GM18861 (cell line): ENCODE results near the gene OR10H1.
"Not testable (repeated sequence)": the region's sequence is repeated elsewhere in the genome, so short reads cannot be mapped to it uniquely, and the experiment has no call there.

ENCODE experiments used
- ATAC-seq: cut with Tn5 transposase; IDR thresholded peaks from one replicate; pipeline ENCODE4 v1.9.1; 2021; ENCODE audit not compliant: unreplicated experiment

The OR10H1 gene

DNA sequence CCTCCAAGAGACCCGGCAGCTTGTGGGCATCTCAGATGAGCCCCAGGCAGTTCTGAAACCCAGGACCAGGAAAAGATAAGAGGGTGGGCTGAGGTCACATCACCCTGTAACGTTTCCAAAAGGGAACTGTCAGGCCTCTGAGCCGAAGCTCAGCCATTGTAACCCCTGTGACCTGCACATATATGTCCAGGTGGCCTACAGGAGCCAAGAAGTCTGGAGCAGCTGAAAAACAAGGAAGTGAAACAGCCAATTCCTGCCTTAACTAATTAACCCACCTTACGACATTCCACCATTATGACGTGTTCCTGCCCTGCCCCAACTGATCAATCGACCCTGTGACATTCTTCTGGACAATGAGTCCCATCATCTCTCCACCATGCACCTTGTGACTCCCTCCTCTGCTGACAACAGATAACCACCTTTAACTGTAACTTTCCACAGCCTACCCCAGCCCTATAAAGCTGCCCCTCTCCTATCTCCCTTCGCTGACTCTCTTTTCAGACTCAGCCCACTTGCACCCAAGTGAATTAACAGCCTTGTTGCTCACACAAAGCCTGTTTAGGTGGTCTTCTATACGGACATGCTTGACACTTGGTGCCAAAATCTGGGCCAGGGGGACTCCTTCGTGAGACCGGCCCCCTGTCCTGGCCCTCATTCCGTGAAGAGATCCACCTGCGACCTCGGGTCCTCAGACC lies 13.3 kb upstream of the OR10H1 start:
- ATAC-seq = not testable (repeated sequence)

- ATAC-seq = no peak
Observed at GRCh38 chr19:15828121-15828610, 12.7 kb upstream of the OR10H1 start.

GRCh38 chr19:15825753-15826152 lies 10.3 kb upstream of the OR10H1 start:
- ATAC-seq = no peak

DNA sequence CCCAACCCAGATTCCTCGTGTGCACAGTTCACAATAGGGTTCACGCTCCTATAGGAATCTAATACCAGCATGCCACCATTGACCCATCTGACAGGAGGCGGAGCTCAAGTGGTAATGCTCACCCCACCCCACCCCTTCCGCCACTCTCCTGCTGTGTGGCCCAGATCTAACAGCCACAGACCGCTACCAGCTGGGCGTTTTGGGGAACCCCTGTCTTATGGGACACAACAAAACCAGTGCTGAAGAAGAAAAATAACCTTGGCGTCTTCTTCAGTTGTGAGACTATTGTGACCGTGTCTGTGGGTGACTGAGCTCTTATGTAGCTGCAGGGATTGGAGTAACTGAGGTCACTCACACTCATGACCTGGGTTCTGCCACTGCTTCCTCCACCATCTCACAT lies 5.2 kb upstream of the OR10H1 start:
- ATAC-seq = no peak

DNA sequence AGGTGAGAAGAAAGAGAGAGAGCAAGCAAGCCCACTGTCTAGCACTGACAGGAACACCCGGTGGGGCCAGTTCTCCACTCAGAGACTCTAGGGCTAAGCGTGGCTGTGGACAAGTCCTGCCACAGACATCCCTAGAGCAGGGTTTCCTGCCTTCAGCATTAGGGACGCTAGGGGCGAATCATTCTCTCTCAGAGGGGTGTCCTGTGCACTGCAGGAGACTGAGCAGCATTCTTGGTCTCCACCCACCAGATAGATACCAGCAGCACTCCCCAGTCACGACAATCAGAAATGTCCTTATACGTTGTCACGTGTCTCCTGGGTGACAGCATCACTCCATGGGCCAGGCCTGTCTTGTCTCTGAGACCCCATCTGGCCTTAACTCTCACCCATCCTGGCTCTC lies 1.5 kb downstream of the OR10H1 start:
- no peak for ATAC-seq

DNA sequence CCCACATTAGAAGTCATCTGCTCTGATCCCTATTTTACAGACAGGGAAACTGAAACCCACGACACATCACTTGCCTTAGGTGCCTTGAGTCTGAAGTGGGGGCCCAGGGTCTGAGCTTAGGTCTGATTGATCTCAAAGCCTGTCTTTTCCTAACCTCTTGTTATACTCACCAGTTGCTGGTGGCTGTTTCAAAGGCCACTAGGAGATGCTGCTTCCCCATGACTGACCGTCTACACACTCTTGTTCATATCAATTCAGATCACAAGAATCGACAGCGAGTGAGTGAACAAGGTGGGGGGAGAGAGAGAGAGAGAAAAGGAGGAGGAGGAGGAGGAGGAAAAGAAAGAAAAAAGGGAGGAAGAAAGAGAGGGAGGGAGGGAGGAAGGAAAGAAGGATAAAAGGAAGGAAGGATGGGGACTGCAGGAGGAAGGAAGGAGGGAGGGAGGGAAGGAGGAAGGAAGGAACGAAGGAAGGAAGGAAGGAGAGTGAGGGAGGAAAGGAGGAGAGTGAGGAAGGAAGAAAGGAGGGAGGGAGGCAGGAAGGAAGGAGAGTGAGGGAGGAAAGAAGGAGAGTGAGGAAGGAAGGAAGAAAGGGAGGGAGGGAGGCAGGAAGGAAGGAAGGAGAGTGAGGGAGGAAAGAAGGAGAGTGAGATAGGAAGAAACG lies 3.3 kb downstream of the OR10H1 start:
- no peak for ATAC-seq

DNA sequence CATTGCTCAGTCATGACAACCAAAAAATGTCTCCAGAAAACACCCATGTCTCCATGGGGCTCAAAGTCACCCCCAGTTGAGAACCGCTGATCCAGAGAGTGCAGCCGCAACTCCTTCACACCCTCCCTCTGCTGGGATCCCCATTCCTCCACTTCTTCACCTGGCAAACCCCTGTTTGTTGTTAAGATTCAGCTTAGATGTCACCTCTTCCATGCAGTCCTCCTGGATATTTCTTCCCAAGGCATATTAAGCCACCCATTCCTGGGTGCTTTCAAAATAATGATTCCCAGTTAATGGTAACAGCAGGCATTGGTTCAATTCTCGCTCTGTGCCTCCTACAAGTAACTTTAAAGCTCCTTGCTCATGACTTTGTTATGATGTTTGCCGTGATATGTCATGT lies 4.0 kb downstream of the OR10H1 start:
- ATAC-seq = no peak

DNA sequence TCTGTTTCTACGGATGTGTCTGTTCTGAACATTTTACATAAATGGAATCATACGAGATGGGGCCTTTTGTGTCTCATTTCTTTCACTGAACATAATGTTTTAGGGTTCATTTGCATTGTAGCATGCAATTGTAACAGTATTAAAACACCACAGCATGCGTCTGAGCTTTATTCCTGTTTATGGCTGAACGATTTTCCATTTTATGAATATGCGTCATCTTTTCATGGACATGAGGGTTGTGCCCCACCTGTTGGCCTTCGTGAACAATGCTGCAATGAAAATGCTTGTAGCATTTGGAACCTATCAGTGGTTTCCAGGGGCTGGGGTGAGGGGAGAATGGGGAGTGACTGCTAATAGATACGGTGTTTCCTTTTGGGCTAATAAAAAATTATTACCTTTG lies 5.1 kb downstream of the OR10H1 start:
- ATAC-seq = no peak

DNA sequence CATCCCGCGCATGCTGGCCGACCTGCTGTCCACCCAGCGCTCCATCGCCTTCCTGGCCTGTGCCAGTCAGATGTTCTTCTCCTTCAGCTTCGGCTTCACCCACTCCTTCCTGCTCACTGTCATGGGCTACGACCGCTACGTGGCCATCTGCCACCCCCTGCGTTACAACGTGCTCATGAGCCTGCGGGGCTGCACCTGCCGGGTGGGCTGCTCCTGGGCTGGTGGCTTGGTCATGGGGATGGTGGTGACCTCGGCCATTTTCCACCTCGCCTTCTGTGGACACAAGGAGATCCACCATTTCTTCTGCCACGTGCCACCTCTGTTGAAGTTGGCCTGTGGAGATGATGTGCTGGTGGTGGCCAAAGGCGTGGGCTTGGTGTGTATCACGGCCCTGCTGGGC lies 21.2 kb downstream of the OR10H1 start:
- not testable (repeated sequence) for ATAC-seq

- ATAC-seq = no peak
Observed at GRCh38 chr19:15790096-15790495, 25.4 kb downstream of the OR10H1 start.

- no peak for ATAC-seq
Observed at GRCh38 chr19:15788594-15789270, 26.7 kb downstream of the OR10H1 start.

DNA sequence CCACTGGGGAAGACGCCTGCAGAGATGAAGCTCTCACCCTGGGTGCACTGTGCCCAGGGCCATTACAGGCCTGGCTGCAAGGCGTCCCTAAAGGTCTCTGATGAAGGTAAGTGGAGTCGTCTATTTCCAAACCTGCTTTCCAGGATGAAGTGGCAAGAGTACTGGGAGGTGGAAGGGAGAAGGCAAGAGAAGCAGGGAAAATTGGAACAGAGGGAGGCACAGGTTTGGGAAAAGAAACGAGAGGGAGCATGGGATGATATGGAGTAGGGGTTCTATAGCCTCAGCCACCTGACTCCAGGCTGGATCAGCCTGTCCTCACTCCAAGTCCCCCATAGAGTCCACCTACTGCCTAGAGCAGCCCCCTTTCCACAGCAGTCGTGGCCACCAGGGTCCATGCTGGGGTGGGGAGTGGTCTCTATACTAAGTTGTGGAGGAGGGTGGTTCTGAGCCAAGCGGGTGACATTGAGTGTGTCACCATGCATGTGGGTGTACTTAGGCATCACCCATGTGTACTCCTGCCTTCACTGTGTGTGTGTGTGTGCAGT lies 27.8 kb downstream of the OR10H1 start, which contains the start of gene OR10H5:
Gene OR10H5 (plus strand): TSS at position 51 of the 545 bp plus-strand sequence. CDS start 6,388 bp downstream, outside the sequence.
- ATAC-seq = no peak

GRCh38 chr19:15782896-15783295 lies 32.6 kb downstream of the OR10H1 start:
- not testable (repeated sequence) for ATAC-seq

DNA sequence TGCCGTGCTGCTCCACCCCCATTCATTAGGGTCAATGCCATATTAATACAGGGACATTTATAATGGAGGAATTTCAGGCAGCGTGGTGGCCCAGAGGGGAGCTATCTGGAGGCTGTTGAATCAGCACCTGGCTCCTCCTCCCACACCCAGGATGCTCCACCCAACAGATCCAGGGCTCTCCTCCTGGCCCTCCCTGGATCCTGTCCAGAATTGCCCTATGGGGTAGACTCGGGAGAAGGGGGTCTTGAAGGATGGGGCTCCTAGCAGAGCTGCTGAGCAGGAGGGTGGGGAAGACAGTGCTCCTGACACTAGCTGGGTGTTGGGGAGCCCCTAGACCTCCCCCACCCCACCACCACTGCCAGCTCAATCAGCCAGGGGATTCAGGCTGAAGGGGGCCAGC lies 33.3 kb downstream of the OR10H1 start:
- ATAC-seq = no peak

- ATAC-seq = no peak
Observed at GRCh38 chr19:15781661-15782060, 33.8 kb downstream of the OR10H1 start.

DNA sequence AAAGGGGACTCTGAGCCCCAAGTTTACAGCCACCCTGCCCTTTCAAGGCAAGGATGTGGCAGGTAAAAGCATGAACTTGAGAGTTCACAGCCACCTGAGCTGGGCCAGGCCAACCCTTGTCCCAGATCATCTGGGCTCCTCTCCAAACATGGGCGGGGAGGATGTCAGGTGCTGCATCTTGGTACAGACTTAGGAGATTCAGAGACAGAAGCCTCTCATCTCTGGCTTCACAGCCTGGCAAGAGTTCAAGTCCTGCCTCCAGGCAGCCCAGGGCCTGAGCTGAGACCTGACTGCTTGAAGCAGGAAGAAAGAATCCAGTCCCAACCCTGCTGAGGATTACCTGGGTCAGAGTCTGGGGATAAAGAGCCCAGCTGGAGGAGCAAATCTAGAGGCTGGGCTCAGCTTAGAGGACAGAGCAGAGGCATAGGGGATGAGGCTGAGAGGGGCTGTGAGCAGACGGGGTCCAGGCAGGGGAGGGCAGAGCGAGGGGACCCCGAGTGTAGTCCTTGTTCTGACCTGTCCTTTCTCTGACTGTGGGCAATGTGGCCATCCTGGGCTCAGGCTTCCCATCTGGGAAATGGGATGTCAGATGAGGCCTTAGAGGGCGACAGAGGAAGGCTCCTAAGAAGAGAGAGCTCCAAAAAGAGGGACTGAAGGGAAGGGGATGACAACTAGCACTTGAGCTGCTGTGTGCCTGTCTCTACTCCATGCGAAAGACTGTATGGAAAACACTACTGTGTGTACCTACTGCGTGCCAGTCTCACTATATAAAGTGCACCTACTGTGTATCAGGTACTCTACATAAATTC lies 34.6 kb downstream of the OR10H1 start:
- ATAC-seq = no peak

GRCh38 chr19:15779756-15780476 lies 35.5 kb downstream of the OR10H1 start:
- no peak for ATAC-seq

- no peak for ATAC-seq
Observed at GRCh38 chr19:15776991-15777970, 38.2 kb downstream of the OR10H1 start.

DNA sequence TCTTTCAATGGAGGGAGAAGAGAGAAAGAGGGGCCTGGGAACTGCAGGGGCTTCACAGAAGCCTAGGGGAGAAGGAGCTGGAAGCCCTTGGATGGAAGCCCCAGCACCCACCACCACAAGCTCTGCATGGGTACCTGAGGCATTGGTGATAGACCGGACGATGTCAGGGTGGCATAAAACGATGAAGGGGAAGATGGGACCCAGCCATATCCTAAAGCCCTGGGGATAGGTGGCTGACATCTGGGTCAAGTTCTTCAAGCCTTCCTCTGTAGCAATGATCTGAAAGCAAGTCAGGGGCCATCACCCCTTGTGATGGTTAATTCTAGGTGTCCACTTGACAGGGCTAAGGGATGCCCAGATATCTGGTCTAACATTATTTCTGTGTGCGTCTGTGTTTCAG lies 39.2 kb downstream of the OR10H1 start:
- ATAC-seq = no peak
